ENCODE data around the gene GLRX. TPM values are rescaled to one million over a fixed set of nuclear protein-coding genes. Genes with fewer than 3 reads are reported as not detected.

Gene GLRX
- total RNA-seq, 2 experiments from 2014 or later, result 52.9 to 80.5 TPM

GRCh38 chr5:95846554-95847260 lies 24.2 kb upstream of the GLRX start:
- no TSS peak for BruUV-seq (replicated peaks)
- CTCF ChIA-PET (ENCODE audit: unreplicated experiment), result interaction anchor here (1.2 kb wide), 1 partner anchor 66 kb away, joined by 5 read pairs; no protein-coding TSS in a partner anchor

GRCh38 chr5:95845391-95845790 lies 22.9 kb upstream of the GLRX start:
- TF ChIP-seq CTCF (conservative IDR thresholded peaks at IDR 0.05; ENCODE audit: low read length), result no peak
- no peak for TF ChIP-seq EZH2phosphoT487 (IDR thresholded peaks at IDR 0.05; ENCODE audit: borderline replicate concordance, low read depth, low read length)
- no peak for DNase-seq (ENCODE audit: low spot score)
- no peaks in the 10 kb centered on the region for H3K79me2 ChIP-seq (ENCODE audit: insufficient read depth, low read depth, low read length)
- H2AFZ ChIP-seq (ENCODE audit: low read length), result no peak overlapping the region
- BruUV-seq (replicated peaks), result no TSS peak
- H3K4me1 ChIP-seq (ENCODE audit: insufficient read depth, low read length, poor library complexity, severe bottlenecking), result peaks cover 6% of the 10 kb centered on the region
- no peaks in the 10 kb centered on the region for H3K9me2 ChIP-seq (ENCODE audit: insufficient read depth, low read length)
- H3K4me2 ChIP-seq (ENCODE audit: low read length), result no peak overlapping the region
- CTCF ChIA-PET (ENCODE audit: unreplicated experiment), result no interaction called here
- POLR2A ChIA-PET, result interaction anchor here (0.6 to 0.8 kb wide), 2 partner anchors 15 to 76 kb away, joined by 3 read pairs; no protein-coding TSS in a partner anchor
- no peak overlapping the region for H3K27ac ChIP-seq (ENCODE audit: low read depth, low read length, poor library complexity, severe bottlenecking)
- H4K20me1 ChIP-seq (ENCODE audit: insufficient read depth, low read length), result no peaks in the 10 kb centered on the region
- no peaks in the 10 kb centered on the region for H3K9me3 ChIP-seq (ENCODE audit: low read length)
- H3K36me3 ChIP-seq (ENCODE audit: insufficient read depth, low read length), result no peaks in the 10 kb centered on the region
- intact Hi-C loops (cut with micrococcal nuclease; ENCODE audit: unreplicated experiment), result loop anchor here (5.0 kb wide), 3 partner anchors 183 to 878 kb away; partner anchors contain the start of gene ARSK
- H3K4me3 ChIP-seq (ENCODE audit: low read depth, low read length, poor library complexity, severe bottlenecking), result no peak overlapping the region

More at GRCh38 chr5:95846554-95847260, 24.2 kb upstream of the GLRX start:
- Histone ChIP-seq H3K9me3 (ENCODE audit: low read length) (no peaks in the 10 kb centered on the region), H3K79me2 (ENCODE audit: insufficient read depth, low read depth, low read length) (no peaks in the 10 kb centered on the region), H3K4me2 (ENCODE audit: low read length) (no peak overlapping the region), H4K20me1 (ENCODE audit: insufficient read depth, low read length) (no peaks in the 10 kb centered on the region), H2AFZ (ENCODE audit: low read length) (no peak overlapping the region; the same call in 1 of the 2 replicates), H3K4me3 (ENCODE audit: low read depth, low read length, poor library complexity, severe bottlenecking) (no peak overlapping the region), H3K36me3 (ENCODE audit: insufficient read depth, low read length) (no peaks in the 10 kb centered on the region), H3K9me2 (ENCODE audit: insufficient read depth, low read length) (no peaks in the 10 kb centered on the region), H3K4me1 (ENCODE audit: insufficient read depth, low read length, poor library complexity, severe bottlenecking) (peaks cover 6% of the 10 kb centered on the region), H3K27ac (ENCODE audit: low read depth, low read length, poor library complexity, severe bottlenecking) (no peak overlapping the region)
- intact Hi-C loops (cut with micrococcal nuclease; ENCODE audit: unreplicated experiment), result loop anchor here (1.0 to 5.0 kb wide), 5 partner anchors 65 to 879 kb away; partner anchors contain the start of gene ARSK
- TF ChIP-seq CTCF (conservative IDR thresholded peaks at IDR 0.05; ENCODE audit: low read length), result peak; percentile 99
- no peak for TF ChIP-seq EZH2phosphoT487 (IDR thresholded peaks at IDR 0.05; ENCODE audit: borderline replicate concordance, low read depth, low read length)
- peak; percentile 81 for DNase-seq (ENCODE audit: low spot score)
- POLR2A ChIA-PET, result interaction anchor here (0.7 to 3.7 kb wide), 4 partner anchors 63 to 76 kb away, joined by 3 to 11 read pairs (median 4); no protein-coding TSS in a partner anchor
